HG03097 (cell line): ENCODE results near the gene PPP1R14C.
"Not testable (repeated sequence)": the region's sequence is repeated elsewhere in the genome, so short reads cannot be mapped to it uniquely, and the experiment has no call there.

Experiments
- ATAC-seq: cut with Tn5 transposase; IDR thresholded peaks from one replicate; pipeline ENCODE4 v1.9.1; 2021; ENCODE audit not compliant: unreplicated experiment, low FRiP score

The PPP1R14C gene

DNA sequence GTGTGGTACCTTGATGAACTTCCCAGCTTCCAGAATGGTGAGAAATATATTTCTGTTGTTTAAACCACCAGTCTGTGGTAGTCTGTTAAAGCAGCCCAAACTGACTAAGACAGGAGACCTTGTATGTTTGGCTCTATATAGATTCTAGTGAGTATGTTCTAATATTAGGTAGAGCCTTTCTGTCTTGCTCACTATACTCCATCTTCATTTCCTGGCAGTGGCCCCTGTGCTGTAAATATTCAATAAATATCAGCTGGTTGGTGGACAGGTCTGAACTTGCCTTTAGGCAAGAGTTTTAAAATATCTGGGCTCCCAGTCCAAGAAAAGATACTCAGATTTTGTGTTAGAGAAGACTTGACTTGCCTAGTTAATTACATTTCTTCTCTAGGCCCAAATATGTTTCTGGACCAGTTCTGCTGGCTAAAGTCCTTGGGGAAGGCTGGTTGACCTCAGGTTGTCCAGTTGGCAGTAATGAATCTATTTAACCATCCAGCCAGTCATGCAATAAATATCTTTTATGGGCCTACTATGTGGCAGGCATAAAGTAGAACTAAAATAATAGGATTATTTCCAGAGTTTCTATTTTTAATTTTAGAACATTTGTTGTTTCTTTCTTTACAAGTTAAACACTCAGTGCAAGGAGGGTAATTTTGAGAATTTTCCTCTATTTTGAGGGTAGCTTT lies 22.3 kb downstream of the PPP1R14C start:
- no peak for ATAC-seq

- no peak for ATAC-seq
Measured at GRCh38 chr6:150167479-150167873, 24.6 kb downstream of the PPP1R14C start.

DNA sequence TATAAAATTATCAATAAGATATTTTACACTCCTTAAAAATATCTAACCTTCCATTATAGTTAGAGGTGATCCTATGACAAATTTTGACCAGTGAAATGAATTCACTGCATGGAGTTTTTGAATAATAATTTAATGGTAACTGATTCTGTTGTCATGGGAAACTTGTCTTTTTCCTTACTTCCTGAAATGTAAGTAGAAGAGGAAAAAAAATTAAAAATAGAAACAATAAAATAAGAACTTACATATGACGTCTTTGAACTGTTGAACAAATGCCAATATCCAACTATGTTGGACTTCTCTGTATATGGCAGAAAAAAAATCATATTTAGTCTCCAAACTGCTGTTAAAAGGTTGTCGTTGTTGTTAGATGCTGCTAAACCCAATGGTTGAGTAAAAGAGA lies 26.3 kb downstream of the PPP1R14C start:
- ATAC-seq = no peak

DNA sequence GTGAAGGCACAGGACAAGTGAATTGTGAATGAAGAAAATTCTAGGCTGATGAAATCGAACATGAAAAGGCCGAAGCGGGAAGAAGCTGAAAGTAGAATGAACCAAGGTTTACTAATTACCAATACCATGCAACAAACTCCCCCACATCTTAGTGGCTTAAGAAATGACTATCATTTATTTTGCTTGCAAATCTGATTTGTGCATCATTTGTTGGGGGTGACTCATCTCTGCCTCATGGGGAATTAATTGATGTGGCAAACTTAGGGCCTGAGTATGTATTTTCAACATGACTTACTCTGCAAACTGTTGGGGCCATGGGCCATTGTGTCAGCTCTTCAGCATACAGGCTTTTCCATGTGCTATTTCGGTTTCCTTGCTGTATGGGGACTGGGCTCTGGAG lies 26.8 kb downstream of the PPP1R14C start:
- no peak for ATAC-seq

DNA sequence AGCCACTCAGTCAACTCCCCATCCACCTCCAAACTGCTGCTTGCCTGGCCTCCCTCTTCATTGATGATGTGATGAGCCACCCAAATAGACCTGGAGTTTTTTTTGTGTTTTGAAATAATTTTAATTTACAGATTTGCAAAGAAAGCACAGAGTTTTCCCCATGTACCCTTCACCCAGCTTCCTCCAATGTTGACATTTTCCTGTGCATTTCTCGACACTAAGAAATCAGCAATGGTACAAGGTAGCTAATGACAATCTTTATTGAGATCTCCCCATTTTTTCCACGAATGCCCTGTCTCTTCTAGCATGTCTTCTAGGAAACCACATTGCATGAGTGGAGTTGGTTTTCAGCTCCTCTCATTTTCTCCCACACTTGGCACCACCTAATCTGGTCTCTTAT lies 30.1 kb downstream of the PPP1R14C start:
- ATAC-seq = no peak

GRCh38 chr6:150175586-150176151 lies 32.8 kb downstream of the PPP1R14C start:
- no peak for ATAC-seq

GRCh38 chr6:150176152-150176551 lies 33.3 kb downstream of the PPP1R14C start:
- no peak for ATAC-seq

GRCh38 chr6:150176659-150177058 lies 33.8 kb downstream of the PPP1R14C start:
- ATAC-seq = no peak

DNA sequence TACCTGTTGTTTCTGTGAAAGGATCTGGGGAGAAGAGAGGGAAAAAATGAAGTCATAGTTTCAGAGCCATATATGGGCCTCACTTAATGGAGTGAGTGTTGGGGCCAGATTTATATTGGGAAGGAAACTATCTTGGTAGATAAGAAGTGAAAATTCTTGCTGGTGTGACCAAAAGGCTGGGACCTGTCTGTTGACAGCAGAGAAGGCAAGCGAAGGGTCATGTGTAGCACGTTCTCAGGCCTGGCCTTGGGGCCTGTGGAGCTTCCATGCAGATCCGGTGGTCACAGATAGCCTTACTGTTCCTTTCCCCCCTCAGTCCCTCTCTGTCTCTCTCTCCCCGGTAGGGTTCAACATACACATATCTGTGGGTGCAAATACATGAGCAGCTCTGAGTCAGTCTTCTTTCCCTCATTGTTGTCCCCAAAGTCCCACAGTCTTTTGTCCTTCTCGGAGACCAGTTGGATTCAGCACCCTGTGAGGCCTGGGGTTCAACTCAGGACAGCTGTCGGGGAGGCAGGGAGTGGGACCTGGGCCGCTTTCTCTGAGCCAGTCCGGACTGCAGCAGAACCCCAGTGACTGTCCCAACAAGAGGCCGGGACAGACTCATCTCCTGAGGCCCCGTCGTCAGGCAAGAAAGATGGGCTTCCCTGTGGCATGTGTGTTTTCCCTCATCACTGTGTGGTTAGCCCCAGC lies 34.6 kb downstream of the PPP1R14C start:
- ATAC-seq = no peak

- no peak for ATAC-seq
Measured at GRCh38 chr6:150177952-150178520, 35.2 kb downstream of the PPP1R14C start.

GRCh38 chr6:150179030-150179429 lies 36.2 kb downstream of the PPP1R14C start:
- no peak for ATAC-seq

DNA sequence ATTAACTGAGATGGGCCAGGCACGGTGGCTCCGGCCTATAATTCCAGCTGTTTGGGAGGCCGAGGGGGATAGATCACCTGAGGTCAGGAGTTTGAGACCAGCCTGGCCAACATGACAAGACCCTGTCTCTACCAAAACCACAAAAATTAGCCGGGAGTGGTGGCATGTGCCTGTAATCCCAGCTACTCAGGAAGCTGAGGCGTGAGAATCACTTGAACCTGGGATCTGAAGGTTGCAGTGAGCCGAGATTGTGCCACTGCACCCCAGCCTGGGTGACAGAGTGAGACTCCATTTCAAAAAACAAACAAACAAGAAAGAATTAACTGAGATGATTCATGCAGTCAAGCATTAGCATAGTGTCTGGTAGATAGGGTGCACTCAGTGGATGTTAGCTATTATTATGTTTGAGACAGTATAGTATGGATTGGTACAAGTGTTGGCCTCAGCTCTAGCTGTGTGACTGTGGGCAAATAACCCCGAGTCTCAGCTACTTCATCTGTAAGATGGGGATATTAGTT lies 37.1 kb downstream of the PPP1R14C start:
- ATAC-seq = not testable (repeated sequence)

- ATAC-seq = no peak
Measured at GRCh38 chr6:150180517-150180916, 37.7 kb downstream of the PPP1R14C start.

GRCh38 chr6:150182460-150183078 lies 39.7 kb downstream of the PPP1R14C start:
- ATAC-seq = no peak

- no peak for ATAC-seq
Measured at GRCh38 chr6:150183105-150183504, 40.3 kb downstream of the PPP1R14C start.

DNA sequence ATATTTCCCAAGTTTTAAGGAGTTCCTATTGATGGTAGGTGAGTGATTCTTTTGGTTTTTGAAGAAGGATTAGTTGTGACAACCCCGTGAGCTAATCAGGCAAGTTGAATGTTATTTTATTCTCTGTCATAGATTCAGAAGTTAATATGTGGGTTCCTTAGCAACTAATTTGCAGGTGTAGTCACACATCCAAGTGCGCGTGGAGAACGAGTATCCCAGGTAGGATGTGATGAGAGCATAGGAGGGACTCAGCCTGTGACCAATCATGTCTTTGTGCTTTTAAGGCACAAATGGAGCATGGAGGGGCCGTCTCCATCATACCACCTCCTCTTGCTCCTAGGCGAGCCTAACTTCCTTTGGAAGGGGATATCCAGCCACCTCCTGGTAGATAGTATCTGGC lies 41.1 kb downstream of the PPP1R14C start:
- ATAC-seq = no peak

DNA sequence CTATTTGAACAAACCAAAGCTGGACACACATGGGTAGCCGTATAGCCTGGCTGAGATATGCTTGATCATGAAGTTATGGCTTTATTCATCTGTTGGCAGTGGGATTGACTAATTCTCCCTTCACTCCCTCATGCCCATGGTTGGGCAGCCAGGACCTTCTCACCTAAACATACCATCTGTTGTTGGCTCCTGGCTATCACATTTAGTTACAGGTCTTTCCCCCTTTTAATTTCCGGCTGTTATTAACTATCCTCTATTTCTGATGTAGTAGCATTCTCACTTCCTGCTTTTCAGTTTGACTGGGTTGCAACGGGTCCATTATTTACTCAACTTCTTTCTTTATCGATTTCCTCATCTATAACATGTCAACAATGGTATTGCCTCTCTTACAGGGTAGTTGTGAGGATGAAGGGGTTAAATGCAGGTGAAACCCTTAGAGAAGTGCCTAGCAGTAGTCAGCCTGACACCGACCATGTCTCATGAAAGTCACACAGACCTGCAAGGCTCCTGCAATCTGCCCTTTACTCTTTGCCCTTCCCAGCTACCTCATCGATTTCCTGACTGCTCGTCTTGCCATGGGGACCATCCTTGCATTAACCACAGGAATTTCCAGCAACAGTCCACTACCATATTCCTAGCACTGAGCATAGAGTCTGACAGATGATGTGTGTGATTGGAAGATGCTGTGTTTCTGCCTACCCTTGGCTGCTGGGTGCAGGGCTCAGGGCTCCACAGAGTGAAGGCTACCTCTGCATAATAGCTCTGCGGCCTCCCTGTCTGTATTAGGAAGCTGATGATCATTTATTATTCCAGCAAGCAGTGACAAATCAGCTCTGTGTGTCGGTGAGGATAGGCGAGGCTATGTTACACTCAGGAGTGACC lies 42.2 kb downstream of the PPP1R14C start:
- ATAC-seq = peak; percentile 65

DNA sequence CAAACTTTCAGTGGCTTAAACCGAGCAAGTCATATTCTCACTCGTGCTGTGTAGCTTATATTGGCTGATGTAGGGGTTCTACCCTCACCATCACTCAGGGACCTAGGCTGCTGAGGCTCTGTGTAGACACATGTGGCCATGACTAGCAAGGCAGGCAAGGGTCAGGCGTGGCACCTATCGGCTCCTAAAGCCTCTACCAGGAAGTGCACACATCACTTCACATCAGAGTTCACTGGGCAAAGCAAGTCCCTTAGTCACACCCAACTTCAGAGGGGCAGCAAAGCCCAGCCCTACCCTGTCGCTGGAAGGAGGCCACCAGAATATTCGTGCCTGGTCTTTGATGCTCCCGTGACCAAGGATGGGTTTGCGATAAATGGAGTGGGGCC lies 42.9 kb downstream of the PPP1R14C start:
- ATAC-seq = no peak

- ATAC-seq = no peak
Measured at GRCh38 chr6:150186129-150186898, 43.5 kb downstream of the PPP1R14C start.
